ENCODE measurements around the gene HIVEP3. TPM values are rescaled to one million over a fixed set of nuclear protein-coding genes. Genes with fewer than 3 reads are reported as not detected.
A peak's percentile ranks its signal among the peaks of the same experiment; 100 is the strongest.

Gene HIVEP3
- total RNA-seq, 1 donor from 2014 or later, result 6.4 TPM

DNA sequence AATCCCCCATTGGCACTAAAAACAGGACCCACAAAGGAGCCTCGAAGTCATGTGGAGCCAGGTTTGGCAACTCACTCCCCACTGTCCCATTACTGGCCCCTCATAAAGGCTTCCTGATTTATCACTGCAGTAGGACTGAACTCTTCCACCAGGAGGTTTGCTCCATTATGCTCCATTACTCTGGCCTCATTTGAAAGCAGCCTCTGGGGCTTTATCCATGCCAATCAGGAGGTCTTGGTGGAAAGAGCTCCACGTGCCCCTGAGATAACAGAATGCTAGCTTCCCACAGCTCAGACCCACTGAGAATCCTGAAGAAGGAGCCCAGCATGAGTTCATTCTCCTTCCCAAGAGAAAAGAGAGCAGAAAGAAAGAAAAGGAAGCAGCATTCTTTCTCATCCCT is 76.4 kb downstream of the HIVEP3 start:
- intact Hi-C loops (cut with DNase I), result no loop called here
- DNase-seq (no peak), ATAC-seq (ENCODE audit: poor library complexity) (no peak)

DNA sequence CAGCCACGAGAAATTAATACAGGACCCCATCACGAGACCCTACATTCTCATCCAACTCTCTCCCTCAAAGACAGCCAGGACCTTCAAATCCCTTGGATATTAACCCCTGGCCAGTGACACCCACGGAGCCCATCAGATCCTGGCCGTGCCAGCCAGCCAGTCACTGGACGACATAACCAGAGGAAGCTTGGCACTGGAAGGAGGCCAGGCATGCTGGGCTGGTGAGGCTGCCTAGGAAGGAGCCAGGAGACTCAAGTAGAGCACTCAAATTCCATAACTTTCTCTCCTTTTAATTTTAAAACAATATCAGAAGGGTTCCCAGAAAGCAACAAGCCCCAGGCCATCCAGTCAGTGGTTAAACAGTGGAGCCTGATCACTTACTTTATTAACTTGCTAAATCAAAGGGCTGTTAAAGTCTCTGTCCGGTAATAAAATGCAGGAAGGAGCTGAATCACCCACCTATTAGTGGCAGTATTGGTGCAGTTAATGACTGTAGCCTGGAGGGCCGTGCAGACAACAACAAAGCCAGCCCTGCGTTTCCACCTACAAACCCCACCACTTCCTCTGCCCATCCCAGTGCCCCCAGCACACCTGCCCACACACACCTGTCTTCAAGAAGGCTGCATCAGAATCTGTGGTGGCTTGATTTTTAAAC is 78.0 kb downstream of the HIVEP3 start:
- ATAC-seq (ENCODE audit: poor library complexity) (peak; percentile 48), DNase-seq (peak; percentile 62)
- intact Hi-C loops (cut with DNase I), result no loop called here

DNA sequence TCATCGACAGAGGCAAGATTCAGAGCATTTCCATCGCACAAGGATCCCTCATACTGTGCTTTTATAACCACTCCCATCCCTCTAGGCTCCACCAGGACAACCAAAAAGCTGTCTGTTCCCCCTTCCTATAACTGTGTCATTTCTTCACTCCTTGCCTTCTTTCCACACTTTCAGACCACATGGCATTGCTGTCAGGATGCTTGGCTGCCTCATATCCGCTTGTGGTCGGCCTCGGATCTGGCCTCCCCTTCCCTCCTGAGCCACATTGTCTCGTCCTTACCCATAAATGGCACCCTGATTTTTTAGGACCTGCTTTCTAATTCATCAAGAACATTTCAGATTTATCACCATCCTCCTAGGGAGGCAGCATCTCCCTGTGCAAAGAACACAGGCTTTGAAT is 80.5 kb downstream of the HIVEP3 start:
- intact Hi-C loops (cut with DNase I), result loop anchor here (10.0 kb wide), 1 partner anchor 197 kb away; no protein-coding TSS in a partner anchor
- ATAC-seq (ENCODE audit: poor library complexity), result no peak

DNA sequence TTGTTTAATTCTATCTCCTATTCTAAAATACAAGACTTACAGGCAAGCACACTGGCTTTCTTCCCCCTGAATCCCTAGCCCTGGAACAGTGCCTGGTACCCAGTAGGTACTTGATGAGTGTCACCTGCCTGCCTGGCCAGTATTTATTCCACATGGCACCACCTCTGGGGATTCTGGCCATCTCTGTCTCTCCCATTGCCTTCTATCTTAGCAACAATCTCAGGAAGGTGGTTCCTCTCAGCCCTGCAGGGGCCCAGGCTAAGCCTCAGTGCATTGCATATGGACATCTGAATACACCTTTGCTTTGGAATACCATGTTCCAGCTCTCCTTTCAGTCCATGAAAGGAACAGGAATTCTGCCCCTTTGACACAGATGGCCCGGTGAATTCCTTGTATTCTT is 81.0 kb downstream of the HIVEP3 start:
- DNase-seq, result no peak
- intact Hi-C loops (cut with DNase I), result loop anchor here (10.0 kb wide), 1 partner anchor 197 kb away; no protein-coding TSS in a partner anchor
- ATAC-seq (ENCODE audit: poor library complexity), result no peak

More for the DNA sequence above, 80.5 kb downstream of the HIVEP3 start:
- DNase-seq, result no peak

DNA sequence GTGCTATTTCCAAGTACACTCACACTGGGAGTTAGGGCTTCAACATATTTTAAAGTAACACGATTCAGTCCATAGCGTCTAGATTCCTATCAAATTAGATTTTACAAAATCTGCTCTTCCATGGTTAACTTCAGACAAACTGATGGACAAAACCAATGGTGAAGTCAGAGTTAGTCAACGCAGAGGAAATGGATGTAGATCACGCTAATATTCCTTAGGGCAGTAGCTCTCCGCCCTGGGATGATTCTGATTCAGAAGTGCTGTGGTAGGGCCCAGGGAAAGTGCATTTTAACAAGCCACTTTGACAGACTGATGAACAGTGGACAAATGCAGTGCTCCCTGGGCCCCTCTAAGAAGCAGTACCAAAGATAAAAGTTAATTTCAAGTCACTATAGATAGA is 83.2 kb downstream of the HIVEP3 start:
- no peak for DNase-seq
- ATAC-seq (ENCODE audit: poor library complexity), result no peak
- intact Hi-C loops (cut with DNase I), result loop anchor here (10.0 kb wide), 1 partner anchor 199 kb away; no protein-coding TSS in a partner anchor

DNA sequence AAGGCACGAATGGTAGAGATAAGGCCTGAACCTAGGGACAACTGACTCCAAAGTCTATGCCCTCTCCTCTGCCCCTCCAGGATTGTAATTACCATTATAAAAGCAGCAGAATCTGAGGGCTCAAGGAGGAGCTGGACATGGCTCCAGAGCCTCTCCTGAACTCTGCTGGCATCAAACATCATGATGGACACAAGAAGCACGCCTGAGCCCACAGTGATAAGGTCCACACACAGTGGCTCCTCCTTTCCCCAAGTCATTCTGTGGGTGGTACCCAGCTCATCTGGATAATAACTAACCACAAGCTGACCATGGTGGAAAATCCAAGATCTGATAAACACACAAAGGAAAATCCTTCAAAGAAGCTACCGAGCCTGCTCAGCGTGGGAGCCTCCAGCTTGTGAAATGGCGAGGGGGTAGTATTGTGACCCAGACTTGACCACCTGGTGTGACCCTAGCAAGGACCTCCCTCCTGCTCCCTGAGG is 85.2 kb downstream of the HIVEP3 start:
- DNase-seq, result no peak
- intact Hi-C loops (cut with DNase I), result loop anchor here (10.0 kb wide), 1 partner anchor 201 kb away; no protein-coding TSS in a partner anchor
- ATAC-seq (ENCODE audit: poor library complexity), result no peak

DNA sequence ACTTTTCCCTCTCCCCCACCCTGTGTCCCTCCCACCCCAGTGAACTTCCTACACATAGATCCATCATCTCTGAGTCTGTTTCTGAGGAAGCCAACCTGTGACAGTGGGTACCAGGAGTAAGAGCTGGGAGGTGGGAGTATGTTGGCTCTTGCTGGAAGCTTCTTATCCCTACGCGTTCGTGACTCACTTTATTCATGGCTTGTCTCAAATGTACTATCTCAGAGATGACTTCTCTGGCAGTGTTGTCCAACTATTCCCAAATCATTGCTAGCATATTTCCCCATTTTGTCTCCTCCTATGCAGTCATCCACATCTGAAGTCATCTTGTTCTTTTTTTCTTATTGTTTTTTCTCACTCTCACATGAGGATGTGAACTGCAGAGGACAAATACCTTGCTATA is 88.0 kb downstream of the HIVEP3 start:
- ATAC-seq (ENCODE audit: poor library complexity), result no peak
- intact Hi-C loops (cut with DNase I), result loop anchor here (10.0 kb wide), 1 partner anchor 204 kb away; no protein-coding TSS in a partner anchor
- DNase-seq, result no peak

DNA sequence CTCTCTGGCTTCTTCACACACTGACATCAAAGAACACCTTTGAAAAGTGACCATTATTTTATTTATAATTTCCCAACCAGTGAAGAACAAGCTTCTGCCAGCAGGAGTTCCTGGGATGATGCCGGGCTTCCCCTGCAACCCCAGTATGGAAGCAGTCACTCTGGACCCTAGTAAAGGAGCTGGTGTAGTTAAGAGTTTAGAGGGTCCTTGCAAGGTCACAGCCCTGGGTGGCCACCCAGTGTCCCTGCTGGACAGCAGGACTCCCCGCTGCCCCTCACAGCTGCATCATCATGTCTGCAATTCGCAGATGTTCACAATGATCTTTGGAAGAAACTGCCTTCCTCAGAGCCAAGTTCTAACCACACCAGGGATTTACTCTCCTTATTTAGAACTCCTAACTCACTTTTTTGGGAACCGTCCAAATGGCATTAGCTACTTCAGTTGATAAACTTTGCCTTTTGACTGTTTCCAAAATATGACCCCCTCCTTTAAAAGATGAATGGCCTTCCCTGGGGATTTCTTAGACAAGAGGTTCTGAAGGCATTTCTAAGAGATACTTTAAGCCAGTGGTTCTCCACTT is 90.6 kb downstream of the HIVEP3 start:
- peak; percentile 30 for ATAC-seq (ENCODE audit: poor library complexity)
- intact Hi-C loops (cut with DNase I), result no loop called here
- DNase-seq, result no peak

DNA sequence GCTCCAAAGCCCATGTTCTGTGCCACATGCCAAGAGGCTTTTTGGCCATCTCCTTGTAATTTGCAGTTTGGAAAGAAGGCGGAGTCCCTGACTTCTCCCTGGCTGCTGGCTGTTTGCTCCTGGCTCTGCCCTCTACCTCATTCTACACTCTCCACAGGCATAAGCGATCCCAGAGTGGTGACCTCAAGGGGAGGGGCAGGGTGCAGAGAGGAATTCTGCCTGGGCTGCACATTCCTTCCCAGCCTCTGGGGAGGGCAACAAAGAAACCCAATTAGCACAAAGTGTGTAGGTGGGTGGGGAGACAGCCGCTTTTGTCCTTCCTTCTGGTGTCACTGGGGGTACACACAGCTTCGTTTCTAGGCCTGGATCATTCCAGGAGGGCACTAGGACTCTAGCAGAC is 95.3 kb downstream of the HIVEP3 start:
- DNase-seq (peak; percentile 62), ATAC-seq (ENCODE audit: poor library complexity) (peak; percentile 91)
- intact Hi-C loops (cut with DNase I), result no loop called here

DNA sequence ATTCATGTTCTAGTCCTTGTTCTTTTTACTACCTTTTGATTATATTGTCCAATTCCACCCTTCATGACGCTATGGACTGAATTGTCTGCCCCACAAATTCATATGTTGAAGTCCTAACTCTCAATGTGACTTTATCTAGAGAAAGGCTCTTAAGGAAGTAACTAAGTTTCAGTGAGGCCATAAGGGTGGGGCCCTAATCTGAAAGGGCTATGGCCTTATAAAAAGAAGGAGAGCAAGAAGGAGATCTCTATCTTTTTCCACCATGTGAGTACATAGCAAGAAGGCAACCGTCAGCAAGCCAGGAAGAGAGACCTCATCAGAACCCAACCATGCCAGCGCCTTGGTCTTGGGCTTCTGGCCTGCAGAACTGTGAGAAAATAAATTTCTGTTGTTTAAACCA is 95.9 kb downstream of the HIVEP3 start:
- ATAC-seq (ENCODE audit: poor library complexity) (no peak), DNase-seq (no peak)
- intact Hi-C loops (cut with DNase I), result no loop called here

DNA sequence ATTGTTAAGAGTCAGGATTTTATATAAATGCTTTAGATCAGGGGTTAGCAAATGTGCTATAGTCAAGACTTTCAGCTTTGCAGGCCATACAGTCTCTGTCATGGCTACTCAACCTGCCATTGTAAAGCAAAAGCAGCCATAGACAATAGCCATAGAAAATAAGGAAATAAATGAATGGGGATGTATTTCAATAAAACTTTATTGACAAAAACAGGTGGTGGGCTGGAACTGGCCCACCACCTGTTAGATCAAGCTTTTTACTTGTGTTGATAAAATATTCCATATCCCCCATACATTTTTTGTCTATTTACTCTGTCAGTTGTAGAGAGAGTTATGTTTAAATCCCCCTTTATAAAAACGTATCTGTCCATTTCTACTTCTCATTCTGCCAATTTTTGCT is 98.9 kb downstream of the HIVEP3 start:
- ATAC-seq (ENCODE audit: poor library complexity) (no peak), DNase-seq (no peak)
- intact Hi-C loops (cut with DNase I), result no loop called here

DNA sequence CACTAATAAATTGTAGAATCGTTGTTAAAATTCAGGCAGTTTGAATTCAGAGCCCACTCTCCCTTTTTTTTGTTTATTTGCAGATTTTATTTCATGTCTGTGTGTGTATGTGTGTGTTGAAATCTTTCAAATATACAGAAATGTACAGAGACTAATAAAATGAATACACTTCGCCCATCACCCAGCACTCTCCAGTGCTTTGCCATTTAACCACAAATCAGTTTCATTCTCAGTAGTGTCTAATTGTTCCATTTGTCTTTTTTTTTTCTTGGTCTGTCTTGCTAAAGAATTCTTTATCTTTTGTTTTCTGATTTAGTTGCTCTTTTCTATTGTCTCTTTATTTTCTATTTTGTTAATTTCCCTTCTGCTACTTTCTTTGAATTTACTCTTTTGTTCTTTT is 99.7 kb downstream of the HIVEP3 start:
- DNase-seq (no peak), ATAC-seq (ENCODE audit: poor library complexity) (no peak)
- intact Hi-C loops (cut with DNase I), result no loop called here

DNA sequence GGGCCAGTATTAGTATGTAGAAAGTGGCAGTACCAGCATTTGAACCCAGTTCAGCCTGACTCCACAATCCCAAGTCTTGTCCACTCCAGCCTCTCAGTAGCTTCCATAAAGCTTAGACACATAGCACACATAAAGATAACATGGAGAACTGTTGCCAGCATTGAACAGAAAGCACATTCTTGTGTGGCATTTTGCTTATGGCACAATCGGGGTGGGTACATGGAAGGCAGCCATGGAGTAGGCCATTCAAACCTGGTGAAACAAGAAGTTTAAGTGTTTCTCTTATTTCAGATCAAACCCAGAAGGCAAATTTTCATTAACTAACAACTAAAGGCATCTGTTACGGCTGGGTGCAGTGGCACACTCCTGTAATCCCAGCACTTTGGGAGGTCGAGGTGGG is 102.7 kb downstream of the HIVEP3 start:
- ATAC-seq (ENCODE audit: poor library complexity), result no peak
- intact Hi-C loops (cut with DNase I), result no loop called here
- no peak for DNase-seq

DNA sequence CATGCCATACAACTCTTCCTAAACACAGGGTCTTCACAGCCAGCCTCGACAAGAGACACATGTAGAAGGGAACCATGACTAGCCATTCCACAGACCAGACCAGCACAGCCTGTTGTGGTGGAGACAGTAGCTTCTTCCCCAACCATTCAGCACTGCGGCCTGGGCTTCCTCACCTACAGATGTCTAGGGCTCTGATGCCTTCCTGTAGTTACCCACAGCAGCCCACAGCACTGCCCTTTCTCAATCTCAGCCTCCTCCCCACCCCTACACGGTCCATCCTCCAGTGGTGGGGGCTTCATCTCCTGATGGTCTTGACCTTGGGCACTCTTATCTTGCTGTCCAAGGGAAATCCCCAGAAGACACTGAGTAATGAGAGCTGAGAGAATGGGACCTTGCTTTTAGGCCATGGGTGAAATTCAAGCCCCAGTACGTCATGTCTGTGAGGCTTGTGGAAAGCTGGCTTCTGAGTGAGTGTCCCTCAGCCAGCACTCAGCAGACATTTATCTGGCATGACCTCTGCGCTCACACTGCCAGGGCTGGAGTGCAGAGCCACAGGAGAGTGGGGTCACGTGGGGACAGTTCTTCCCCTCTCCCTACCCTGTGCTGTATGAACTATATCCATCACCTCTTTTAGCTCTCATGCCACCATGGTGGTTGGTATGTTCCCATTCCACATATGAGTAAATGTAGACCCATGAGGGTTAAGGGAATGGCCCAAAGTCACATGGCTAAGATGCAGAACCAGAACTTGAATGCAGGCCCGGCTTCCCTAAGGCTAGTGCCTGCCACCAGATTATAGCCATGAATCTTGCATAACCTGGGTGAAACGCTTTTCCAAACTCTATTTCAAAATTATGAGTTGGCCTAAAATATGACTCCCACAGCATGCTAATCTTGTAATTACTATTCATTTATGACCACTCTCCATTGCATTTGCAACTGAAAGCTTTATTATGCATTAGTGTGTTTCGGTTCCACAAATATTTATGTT is 104.7 kb downstream of the HIVEP3 start:
- intact Hi-C loops (cut with DNase I), result no loop called here
- DNase-seq (peak; percentile 87), ATAC-seq (ENCODE audit: poor library complexity) (peak; percentile 93)

DNA sequence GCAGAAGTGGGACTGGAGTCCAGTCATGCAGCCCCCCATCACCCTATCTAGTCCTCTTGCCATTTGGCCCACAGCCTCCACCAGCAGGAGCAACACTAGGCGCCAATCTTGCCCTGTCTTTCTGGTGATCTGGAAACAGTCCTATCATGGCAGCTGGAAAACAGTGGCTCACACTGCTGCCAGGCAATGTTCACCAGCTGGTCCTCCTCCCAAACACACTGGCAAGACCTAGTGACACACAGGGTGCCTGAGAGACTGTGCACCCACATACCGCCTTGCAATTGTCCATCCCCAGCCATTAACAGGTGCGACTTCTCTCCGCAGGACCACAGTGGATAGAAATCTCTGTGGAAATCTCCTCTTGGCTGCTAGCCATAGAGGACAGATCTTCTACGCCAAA is 105.5 kb downstream of the HIVEP3 start:
- intact Hi-C loops (cut with DNase I), result no loop called here
- DNase-seq (no peak), ATAC-seq (ENCODE audit: poor library complexity) (peak; percentile 6)

DNA sequence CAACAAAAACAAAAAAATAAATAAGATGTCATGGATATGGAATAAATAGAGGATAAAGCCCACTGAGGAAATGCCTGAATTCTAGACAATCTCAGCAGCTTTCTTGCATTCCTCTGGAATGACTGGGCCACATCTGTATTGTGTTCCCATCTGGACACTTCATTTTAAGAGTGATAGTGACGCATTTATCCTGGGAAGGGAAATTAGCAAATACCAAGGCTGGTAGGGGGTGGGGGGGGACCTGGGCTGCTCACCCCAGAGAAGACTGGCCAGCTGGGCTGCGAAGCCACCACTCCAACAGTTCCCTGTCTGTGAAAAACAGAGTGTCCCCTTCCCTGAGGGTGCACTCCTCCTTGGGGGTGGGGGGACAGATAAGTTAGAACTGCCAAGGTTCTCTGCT is 106.3 kb downstream of the HIVEP3 start:
- intact Hi-C loops (cut with DNase I), result no loop called here
- DNase-seq, result peak; percentile 69
- ATAC-seq (ENCODE audit: poor library complexity), result peak; percentile 7

DNA sequence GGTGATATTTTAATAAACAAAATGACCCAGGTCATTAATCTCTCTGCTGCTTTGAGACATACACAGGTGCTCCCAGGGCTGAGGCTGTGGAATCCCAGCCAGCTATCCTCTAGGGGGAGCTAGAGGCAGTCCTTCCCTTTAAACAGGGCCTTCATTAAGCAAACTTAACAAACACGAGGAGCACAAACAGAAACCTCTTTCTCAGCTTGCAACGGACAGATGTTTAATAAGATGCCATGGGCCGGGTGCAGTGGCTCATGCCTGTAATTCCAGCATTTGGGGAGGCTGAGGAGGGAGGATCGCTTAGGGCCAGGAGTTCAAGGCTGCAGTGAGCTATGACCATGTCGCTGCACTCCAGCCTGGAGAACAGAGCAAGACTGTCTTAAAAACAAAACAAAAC is 106.7 kb downstream of the HIVEP3 start:
- intact Hi-C loops (cut with DNase I), result no loop called here
- ATAC-seq (ENCODE audit: poor library complexity) (no peak), DNase-seq (no peak)

DNA sequence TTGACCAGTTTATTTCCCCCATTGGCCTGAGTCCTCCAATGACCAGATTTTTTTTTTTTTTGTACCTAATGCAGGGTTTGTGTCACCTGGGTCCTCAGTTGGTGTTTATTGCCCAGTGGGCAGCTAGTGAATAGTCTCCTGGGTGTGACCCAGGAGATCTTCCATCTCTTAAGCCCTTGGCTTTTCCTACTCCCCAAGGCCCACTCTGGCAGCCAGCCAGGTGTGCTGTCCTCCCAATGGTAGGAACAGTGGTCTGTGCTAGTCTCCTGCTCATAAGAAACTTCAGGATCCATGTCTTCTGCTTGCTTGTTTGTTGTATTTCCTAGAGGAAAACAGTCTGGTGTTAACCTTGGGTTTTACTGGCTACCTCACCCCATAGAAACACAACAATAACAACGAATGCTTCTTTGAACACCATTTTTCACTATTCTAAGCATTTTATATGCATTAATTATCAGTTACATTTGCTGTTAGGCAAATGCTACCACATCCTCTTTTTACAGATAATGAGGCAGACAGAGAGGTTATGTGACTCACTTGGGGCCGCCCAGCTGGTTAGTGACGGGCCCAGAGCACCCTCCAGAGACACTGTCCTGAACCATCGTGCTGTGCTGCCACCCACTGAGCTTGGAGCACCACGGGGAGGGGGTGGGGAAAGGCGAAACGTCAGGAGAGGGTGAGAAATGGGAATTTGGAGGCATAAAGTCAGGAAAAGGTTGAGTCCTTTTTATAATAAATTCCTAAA is 107.5 kb downstream of the HIVEP3 start:
- ATAC-seq (ENCODE audit: poor library complexity) (no peak), DNase-seq (no peak)
- intact Hi-C loops (cut with DNase I), result no loop called here

DNA sequence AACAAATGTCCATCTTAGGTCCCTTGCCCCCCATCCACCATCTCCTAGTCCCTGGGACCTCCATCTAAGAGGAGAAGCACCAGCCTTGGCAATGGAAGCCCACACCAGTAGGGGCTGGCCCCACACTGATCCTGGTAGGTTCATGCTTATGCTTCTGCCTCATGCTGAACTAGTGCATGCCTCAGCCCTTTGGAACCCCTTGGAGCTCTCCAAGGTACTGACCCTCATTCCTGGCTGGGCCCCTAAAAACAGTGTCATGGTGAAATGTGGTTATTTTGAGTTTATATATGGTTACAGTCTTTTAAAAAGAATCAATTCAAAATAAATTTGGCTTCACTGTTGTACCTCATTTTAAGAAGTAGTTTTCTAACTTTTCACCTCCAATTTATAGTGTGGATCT is 108.3 kb downstream of the HIVEP3 start:
- intact Hi-C loops (cut with DNase I), result no loop called here
- DNase-seq (no peak), ATAC-seq (ENCODE audit: poor library complexity) (no peak)
